ENCODE data around the gene PTGER2. TPM values are rescaled to one million over a fixed set of nuclear protein-coding genes. Genes with fewer than 3 reads are reported as not detected.

The PTGER2 gene
- total RNA-seq, 1 experiment from 2014 or later = 0.41 TPM

DNA sequence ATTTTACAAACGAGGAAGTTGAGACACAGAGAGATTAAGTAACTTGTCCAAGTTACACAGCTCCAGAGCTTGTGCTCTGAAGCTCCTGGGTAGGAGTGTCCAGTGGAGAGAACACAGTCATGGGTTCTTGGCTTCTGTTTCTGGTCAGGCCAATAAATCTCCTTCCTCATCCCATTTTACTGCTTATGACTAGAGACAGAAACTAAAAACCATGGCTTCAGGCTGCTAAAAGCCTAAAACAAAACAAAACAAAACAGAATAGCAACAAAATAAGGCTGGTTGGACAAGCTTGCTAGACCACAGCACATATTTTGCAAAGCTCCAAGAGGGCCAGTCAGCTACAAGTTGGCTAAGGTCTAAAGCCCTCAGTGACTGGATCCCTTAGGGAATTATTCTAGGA, 49.8 kb downstream of the PTGER2 start:
- in situ Hi-C loops (cut with HindIII; ENCODE audit: low pct_unique_long_range_greater_than_20kb, low sequenced_read_pairs) = no loop called here
- TF ChIP-seq, protein P1, sequence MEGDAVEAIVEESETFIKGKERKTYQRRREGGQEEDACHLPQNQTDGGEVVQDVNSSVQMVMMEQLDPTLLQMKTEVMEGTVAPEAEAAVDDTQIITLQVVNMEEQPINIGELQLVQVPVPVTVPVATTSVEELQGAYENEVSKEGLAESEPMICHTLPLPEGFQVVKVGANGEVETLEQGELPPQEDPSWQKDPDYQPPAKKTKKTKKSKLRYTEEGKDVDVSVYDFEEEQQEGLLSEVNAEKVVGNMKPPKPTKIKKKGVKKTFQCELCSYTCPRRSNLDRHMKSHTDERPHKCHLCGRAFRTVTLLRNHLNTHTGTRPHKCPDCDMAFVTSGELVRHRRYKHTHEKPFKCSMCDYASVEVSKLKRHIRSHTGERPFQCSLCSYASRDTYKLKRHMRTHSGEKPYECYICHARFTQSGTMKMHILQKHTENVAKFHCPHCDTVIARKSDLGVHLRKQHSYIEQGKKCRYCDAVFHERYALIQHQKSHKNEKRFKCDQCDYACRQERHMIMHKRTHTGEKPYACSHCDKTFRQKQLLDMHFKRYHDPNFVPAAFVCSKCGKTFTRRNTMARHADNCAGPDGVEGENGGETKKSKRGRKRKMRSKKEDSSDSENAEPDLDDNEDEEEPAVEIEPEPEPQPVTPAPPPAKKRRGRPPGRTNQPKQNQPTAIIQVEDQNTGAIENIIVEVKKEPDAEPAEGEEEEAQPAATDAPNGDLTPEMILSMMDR (IDR thresholded peaks at IDR 0.05) = no peak
- no peak for TF ChIP-seq POLR2AphosphoS5 (IDR thresholded peaks at IDR 0.05; ENCODE audit: low read depth, low read length)
- TF ChIP-seq, protein P2, sequence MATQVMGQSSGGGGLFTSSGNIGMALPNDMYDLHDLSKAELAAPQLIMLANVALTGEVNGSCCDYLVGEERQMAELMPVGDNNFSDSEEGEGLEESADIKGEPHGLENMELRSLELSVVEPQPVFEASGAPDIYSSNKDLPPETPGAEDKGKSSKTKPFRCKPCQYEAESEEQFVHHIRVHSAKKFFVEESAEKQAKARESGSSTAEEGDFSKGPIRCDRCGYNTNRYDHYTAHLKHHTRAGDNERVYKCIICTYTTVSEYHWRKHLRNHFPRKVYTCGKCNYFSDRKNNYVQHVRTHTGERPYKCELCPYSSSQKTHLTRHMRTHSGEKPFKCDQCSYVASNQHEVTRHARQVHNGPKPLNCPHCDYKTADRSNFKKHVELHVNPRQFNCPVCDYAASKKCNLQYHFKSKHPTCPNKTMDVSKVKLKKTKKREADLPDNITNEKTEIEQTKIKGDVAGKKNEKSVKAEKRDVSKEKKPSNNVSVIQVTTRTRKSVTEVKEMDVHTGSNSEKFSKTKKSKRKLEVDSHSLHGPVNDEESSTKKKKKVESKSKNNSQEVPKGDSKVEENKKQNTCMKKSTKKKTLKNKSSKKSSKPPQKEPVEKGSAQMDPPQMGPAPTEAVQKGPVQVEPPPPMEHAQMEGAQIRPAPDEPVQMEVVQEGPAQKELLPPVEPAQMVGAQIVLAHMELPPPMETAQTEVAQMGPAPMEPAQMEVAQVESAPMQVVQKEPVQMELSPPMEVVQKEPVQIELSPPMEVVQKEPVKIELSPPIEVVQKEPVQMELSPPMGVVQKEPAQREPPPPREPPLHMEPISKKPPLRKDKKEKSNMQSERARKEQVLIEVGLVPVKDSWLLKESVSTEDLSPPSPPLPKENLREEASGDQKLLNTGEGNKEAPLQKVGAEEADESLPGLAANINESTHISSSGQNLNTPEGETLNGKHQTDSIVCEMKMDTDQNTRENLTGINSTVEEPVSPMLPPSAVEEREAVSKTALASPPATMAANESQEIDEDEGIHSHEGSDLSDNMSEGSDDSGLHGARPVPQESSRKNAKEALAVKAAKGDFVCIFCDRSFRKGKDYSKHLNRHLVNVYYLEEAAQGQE (IDR thresholded peaks at IDR 0.05; ENCODE audit: insufficient read depth in 1 of 2, low read depth in 2 of 2, low read length in 1 of 2) = no peak
- no peak for TF ChIP-seq TCF7L2 (IDR thresholded peaks at IDR 0.05; ENCODE audit: low read depth, low read length)
- no peak for TF ChIP-seq SIN3A (IDR thresholded peaks at IDR 0.05; ENCODE audit: borderline replicate concordance, insufficient read depth, low read depth, low read length)
- DNase-seq (ENCODE audit: low read depth, low spot score) (no peak), ATAC-seq (no peak)
- Histone ChIP-seq H3K9me3 (ENCODE audit: control insufficient read depth, insufficient read depth, low read depth, low read length) (no peaks in the 10 kb centered on the region), H3K27me3 (ENCODE audit: control insufficient read depth, insufficient read depth, low read length) (no peaks in the 10 kb centered on the region), H3K4me1 (ENCODE audit: control insufficient read depth, insufficient read depth, low read length) (no peaks in the 10 kb centered on the region), H3K4me3 (ENCODE audit: low read depth in 2 of 2, low read length in 2 of 2) (no peak overlapping the region), H3K27ac (ENCODE audit: low read length) (no peak overlapping the region), H3K36me3 (ENCODE audit: control insufficient read depth, insufficient read depth, low read length) (no peaks in the 10 kb centered on the region)
- ChIA-PET POLR2A (no interaction called here), CTCF (no interaction called here)
- intact Hi-C loops (cut with micrococcal nuclease; ENCODE audit: unreplicated experiment) = no loop called here
- no TSS peak for BruUV-seq (replicated peaks)

DNA sequence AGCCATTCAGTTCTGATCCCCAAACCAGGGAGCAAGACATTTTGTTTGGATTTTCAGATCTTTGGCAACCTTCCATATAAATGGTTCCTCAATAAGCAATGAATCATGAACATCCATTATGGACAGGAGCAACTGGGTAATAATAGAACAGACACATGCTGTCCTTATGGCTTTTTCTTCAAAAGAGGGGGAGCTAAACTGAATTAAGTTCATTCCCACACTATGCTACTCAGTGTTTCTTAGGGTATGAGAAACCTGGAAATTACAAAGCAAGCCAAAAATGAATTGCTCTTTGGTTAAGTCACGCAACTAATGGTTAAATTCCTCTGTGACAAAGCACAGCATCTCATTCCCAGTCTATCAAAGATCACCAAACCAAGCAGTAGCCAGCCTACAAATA, 51.0 kb downstream of the PTGER2 start:
- no TSS peak for BruUV-seq (replicated peaks)
- ChIA-PET POLR2A (no interaction called here), CTCF (no interaction called here)
- TF ChIP-seq TCF7L2 (IDR thresholded peaks at IDR 0.05; ENCODE audit: low read depth, low read length) (no peak), POLR2AphosphoS5 (IDR thresholded peaks at IDR 0.05; ENCODE audit: low read depth, low read length) (no peak), SIN3A (IDR thresholded peaks at IDR 0.05; ENCODE audit: borderline replicate concordance, insufficient read depth, low read depth, low read length) (no peak)
- TF ChIP-seq, protein P2 (IDR thresholded peaks at IDR 0.05; ENCODE audit: insufficient read depth in 1 of 2, low read depth in 2 of 2, low read length in 1 of 2) = no peak
- Histone ChIP-seq H3K9me3 (ENCODE audit: control insufficient read depth, insufficient read depth, low read depth, low read length) (no peaks in the 10 kb centered on the region), H3K27me3 (ENCODE audit: control insufficient read depth, insufficient read depth, low read length) (no peaks in the 10 kb centered on the region), H3K27ac (ENCODE audit: low read length) (no peak overlapping the region), H3K4me1 (ENCODE audit: control insufficient read depth, insufficient read depth, low read length) (no peaks in the 10 kb centered on the region), H3K36me3 (ENCODE audit: control insufficient read depth, insufficient read depth, low read length) (no peaks in the 10 kb centered on the region), H3K4me3 (ENCODE audit: low read depth in 2 of 2, low read length in 2 of 2) (no peak overlapping the region)
- no peak for DNase-seq (ENCODE audit: low read depth, low spot score)
- in situ Hi-C loops (cut with HindIII; ENCODE audit: low pct_unique_long_range_greater_than_20kb, low sequenced_read_pairs) = no loop called here
- intact Hi-C loops (cut with micrococcal nuclease; ENCODE audit: unreplicated experiment) = no loop called here
- ATAC-seq = no peak
